GDM1 (cell line): ENCODE results near the gene FSHR.

Experiments used
- DNase-seq: peaks from one replicate; lab custom pipeline; 2025; lab: John Stamatoyannopoulos, UW

The FSHR gene, protein sequence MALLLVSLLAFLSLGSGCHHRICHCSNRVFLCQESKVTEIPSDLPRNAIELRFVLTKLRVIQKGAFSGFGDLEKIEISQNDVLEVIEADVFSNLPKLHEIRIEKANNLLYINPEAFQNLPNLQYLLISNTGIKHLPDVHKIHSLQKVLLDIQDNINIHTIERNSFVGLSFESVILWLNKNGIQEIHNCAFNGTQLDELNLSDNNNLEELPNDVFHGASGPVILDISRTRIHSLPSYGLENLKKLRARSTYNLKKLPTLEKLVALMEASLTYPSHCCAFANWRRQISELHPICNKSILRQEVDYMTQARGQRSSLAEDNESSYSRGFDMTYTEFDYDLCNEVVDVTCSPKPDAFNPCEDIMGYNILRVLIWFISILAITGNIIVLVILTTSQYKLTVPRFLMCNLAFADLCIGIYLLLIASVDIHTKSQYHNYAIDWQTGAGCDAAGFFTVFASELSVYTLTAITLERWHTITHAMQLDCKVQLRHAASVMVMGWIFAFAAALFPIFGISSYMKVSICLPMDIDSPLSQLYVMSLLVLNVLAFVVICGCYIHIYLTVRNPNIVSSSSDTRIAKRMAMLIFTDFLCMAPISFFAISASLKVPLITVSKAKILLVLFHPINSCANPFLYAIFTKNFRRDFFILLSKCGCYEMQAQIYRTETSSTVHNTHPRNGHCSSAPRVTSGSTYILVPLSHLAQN

DNA sequence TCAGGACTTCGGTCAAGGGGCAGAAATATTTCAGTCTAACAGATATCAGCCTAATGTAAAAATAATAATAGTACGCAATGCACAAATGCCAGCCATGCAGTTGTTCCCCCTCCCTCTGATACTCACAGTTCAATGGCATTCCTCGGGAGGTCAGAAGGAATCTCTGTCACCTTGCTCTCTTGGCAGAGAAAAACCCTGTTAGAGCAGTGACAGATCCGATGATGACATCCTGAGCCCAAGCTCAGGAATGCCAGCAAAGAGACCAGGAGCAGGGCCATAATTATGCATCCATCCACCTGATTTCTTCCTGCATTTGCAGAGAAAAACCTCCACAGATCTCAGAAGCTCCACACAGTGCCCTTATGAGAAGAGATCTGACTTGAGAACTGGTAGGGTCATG, at the start of gene FSHR:
TSS of gene FSHR (minus strand) at position 376 of the 400 bp plus-strand sequence. CDS start at position 278, 98 bp downstream.
- DNase-seq = no peak

GRCh38 chr2:49199266-49199665, 45.0 kb upstream of the FSHR start:
- no peak for DNase-seq

- no peak for DNase-seq
Measured at GRCh38 chr2:49194701-49195100, 40.4 kb upstream of the FSHR start.

GRCh38 chr2:49192036-49192435, 37.7 kb upstream of the FSHR start:
- no peak for DNase-seq

GRCh38 chr2:49189512-49190225, 35.4 kb upstream of the FSHR start:
- DNase-seq = no peak

GRCh38 chr2:49186050-49186648, 31.8 kb upstream of the FSHR start:
- no peak for DNase-seq

DNA sequence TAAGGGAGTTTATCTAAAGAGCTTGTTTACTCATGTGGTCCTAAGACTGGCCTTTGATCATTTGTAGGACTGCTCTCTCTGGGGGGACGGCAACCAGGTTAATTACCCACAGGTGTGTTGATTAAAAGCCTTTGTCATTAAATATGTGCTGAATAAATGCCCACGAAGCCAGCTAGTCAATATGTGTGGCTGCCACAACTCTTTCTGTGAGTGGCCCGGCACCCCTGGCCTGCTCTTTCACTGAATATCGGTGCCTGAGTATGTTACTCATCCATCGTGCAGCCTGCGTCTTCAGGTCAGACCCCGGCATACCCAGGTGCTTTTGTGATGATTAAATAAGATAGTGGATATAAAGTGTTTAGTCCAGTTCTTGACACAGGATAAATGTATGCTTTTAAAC, 24.3 kb upstream of the FSHR start:
- no peak for DNase-seq

DNA sequence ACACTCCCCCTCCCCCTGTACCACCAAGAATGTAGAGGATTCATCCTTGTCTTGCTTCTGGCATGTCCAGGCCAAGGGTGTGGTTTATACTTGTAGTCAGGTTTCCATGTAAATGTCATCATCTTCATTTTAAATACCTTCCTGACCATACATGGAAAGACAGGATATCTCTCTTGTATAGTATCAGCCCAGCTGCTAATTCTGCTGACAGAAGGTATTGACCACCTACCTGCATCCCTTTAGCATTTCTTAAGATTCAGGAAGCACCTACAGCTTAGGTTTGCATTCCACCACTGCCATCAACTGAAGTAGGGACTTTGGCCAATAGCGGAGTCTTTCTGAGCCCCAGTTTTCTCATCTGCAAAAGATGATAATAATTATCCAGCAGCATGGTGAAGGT, 22.9 kb upstream of the FSHR start:
- DNase-seq = no peak

DNA sequence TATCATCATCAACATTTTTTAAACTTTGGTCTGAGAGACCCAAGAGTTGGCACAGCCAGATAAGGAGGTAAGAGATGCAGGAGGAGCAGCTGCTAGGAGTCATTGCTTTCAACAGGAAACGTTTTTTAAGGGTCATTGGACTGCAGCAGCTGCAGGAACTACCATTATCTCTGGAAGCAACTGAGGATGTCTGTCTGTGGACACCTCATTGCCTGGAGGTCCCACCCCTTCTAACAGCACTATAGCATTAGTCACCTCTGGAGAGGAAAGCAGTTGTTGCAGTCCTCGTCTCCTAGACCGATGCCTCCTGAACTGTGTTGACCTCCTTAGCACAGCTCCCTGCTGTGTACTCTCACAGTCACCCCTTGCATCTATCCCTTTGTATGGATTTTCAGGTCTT, 21.5 kb upstream of the FSHR start:
- no peak for DNase-seq

GRCh38 chr2:49174750-49175149, 20.4 kb upstream of the FSHR start:
- DNase-seq = no peak

GRCh38 chr2:49167131-49167530, 12.8 kb upstream of the FSHR start:
- DNase-seq = no peak

DNA sequence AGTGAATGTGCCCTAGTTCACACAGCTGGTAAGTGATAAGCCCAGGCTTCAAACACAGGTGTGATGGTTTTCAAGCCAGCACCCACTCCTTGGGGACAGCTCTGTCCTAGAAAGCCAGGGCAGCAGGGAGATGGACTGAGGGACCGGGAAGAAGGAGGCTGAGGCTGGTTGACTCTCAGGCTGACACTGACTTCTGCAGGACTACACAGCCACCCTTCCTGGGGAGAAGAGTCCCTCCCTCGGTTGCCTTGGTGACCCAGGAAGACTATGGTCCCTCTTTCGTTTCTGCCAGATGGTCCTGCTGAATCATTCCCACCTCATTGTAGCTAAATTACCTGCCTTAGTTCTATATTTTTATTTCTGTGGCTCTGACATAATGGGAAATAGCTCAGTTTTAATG, 11.3 kb upstream of the FSHR start:
- DNase-seq = no peak

DNA sequence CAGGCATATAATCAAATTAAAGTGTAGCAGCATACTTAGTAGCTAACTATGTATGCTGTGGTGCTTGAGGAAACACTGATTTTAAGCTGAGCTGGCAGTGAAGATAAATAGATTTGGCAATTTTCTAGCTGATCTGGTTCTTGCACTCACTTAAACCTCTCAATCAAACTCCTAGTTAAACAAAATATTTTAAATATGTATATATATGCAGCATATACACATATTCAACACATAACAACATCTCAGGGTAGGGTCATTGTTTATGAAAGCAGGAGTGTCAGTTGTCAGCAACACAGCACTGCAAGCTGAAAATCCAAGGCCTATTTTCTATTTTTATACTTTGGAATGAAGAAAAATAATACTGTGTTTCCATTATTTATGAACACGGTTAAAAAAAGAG, 10.4 kb upstream of the FSHR start:
- DNase-seq = no peak

- no peak for DNase-seq
Measured at GRCh38 chr2:49162151-49162550, 7.8 kb upstream of the FSHR start.

- no peak for DNase-seq
Measured at GRCh38 chr2:49154891-49155290, 576 bp upstream of the FSHR start.

DNA sequence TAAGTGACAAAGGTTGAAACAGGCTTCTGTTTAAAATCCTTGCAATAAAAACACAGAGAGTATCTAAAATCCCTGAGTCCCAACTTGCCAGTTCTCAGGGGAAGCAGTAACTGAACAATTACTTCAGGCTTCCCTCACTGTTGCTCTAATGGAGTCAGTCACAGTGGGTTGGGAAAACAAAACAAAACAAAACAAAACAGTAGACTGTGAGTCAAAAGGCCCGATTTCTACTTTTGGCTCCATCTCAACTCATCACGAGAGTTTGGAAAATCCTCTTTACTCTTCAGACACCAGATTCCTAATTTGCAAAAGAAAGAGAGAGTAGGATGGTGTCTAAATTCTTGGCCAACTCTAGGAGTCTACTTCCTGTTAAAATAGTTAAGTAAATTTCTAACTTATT, 1.1 kb downstream of the FSHR start:
- DNase-seq = no peak

DNA sequence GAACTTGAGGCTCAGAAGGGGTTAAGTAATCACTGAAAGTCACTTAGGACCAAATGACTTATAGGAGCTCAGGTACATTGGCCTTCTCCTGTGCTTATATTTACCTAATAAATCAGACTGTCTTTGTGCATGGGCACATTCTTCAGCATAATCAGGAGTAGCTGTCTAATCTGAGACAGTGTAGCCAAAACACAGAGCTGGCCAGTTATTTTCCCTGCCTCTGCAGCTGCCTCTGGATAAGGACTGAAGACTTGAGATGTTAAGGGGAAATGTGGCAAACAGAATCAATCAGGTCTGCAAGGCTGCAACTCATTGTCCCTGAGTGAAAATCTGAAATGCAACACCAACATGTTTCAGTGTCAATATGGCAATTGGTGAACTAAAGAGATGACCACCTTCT, 1.5 kb downstream of the FSHR start:
- no peak for DNase-seq

- DNase-seq = no peak
Measured at GRCh38 chr2:49146401-49146800, 7.9 kb downstream of the FSHR start.

- DNase-seq = no peak
Measured at GRCh38 chr2:49131801-49132200, 22.5 kb downstream of the FSHR start.

- DNase-seq = no peak
Measured at GRCh38 chr2:49129034-49129433, 25.3 kb downstream of the FSHR start.

DNA sequence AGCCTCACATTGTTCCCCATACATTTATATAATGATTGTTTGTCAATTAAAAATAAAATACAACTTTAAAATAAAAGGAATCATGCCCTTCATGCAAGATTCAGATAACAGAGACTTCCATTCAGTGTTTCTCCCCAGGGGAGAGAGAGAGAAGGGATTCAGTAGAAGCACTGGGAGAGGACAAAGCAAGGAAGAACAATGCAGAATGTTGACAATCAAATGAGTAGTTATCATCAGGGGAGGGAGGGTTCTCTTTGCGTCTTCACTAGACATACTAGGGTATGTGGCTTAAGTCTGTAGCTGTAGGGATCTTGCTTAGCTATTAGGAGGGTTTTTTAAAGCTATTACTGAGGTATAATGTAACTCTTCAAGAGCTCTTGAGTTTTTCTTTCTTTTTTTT, 30.7 kb downstream of the FSHR start:
- DNase-seq = no peak

DNA sequence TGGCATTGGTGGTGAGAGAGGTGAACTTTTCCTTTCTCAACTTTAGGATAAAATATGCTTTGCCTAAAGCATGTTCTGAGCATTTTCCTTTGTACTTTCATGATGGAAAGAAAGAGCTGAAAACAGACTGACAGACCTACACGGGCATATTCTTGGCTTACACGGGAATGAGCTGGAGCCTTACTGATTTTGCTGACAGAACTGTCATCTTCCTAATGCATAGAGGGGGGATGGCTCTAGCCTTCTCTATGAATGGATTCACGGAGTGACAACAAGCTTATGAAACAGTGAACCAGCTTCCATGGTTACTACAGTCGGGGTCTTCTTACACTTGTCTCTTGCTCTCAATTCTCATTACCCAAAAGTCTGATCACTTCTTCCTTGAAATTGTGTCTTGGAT, 32.2 kb downstream of the FSHR start:
- no peak for DNase-seq

DNA sequence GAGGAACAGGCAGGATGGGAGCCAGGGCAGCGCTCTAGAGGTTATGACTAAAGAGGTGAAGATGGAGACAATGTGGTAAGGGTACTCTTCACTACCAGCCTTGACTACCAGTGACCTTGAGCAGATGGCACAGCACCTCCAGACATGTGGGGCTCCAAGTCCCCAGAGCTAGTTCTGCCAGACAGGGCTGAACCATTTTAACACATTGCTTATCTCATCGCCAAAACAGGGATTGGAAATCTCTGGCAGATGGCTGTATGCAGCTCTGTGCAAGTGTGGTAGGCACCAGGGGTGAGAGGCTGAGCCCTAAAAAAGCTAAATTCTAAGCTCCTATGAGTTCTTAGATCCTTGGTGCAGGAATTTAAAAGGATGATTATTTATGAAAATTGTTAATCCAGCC, 41.3 kb downstream of the FSHR start:
- DNase-seq = no peak
